ENCODE results near the gene PLAC1. TPM values are rescaled to one million over a fixed set of nuclear protein-coding genes. Genes with fewer than 3 reads are reported as not detected.

PLAC1 gene
- total and polyA plus RNA-seq, 8 donors: 0.07 TPM; not detected in 7

DNA sequence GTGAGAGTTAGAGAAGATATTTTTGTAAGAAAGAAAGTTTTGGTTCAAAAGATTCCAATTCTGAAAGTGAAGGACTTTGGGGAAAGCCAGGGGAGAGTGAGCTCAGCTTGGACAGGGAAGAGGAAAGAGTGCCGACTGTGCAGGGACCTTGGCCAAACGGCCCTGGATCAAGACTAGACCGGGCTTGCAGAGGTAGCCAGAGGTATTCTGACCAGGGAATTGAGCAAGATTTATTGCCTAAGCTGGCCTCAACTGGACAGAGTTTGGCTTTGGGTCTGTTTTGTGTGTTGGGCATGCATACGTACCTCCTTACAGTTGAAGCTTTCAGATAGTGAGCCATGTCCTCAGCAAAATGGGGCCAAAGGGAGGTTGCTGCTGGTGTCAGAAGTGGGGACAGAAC, 11.6 kb downstream of the PLAC1 start:
- no peaks in the 10 kb centered on the region for H3K4me1 ChIP-seq
- H3K4me3 ChIP-seq: no peak overlapping the region
- no peaks in the 10 kb centered on the region for H3K36me3 ChIP-seq
- intact Hi-C loops (cut with DNase I): no loop called here
- TF ChIP-seq, protein P1, sequence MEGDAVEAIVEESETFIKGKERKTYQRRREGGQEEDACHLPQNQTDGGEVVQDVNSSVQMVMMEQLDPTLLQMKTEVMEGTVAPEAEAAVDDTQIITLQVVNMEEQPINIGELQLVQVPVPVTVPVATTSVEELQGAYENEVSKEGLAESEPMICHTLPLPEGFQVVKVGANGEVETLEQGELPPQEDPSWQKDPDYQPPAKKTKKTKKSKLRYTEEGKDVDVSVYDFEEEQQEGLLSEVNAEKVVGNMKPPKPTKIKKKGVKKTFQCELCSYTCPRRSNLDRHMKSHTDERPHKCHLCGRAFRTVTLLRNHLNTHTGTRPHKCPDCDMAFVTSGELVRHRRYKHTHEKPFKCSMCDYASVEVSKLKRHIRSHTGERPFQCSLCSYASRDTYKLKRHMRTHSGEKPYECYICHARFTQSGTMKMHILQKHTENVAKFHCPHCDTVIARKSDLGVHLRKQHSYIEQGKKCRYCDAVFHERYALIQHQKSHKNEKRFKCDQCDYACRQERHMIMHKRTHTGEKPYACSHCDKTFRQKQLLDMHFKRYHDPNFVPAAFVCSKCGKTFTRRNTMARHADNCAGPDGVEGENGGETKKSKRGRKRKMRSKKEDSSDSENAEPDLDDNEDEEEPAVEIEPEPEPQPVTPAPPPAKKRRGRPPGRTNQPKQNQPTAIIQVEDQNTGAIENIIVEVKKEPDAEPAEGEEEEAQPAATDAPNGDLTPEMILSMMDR (IDR thresholded peaks at IDR 0.05): no peak
- 79 to 82% methylated on average over 4 of the region's 4 CpGs for WGBS, 2 donors
- FAIRE-seq: no peak
- peaks cover 0 to 5% (median 0%) of the 10 kb centered on the region in 4 donors for H3K27me3 ChIP-seq
- H3K27ac ChIP-seq: no peak overlapping the region
- no peaks in the 10 kb centered on the region for H3K9me3 ChIP-seq
- ATAC-seq: no peak
- DNase-seq: no peak

DNA sequence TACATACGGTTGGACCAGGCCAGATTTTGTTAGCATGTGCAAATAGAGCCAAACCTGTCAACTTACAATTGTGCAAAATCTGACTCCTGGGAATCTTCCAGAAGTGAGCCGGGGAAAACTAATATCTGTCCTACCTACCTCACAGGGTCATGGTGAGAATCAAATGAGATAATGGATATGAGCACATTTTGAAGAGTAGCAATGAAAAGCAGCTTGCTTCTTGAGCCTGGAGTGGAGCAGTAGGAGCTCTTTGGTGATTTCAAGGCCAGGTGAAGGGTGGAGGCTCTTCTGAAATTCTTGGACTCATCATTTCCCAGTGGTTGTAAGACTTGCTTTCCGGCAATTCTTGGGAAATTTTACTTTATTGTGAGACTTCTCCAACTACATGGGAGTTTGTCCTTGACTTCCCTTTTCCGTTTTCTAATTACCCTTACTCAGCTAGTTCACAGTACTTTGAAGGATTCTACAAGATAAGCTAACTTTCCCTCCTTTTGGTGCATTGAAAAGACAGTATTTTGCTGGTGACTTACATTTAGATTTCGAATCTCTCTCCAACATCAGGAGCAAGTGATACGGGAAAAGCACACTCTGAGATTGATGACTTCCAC, 12.2 kb downstream of the PLAC1 start:
- no peak for FAIRE-seq
- Histone ChIP-seq H3K4me3 (no peak overlapping the region), H3K27ac (no peak overlapping the region)

DNA sequence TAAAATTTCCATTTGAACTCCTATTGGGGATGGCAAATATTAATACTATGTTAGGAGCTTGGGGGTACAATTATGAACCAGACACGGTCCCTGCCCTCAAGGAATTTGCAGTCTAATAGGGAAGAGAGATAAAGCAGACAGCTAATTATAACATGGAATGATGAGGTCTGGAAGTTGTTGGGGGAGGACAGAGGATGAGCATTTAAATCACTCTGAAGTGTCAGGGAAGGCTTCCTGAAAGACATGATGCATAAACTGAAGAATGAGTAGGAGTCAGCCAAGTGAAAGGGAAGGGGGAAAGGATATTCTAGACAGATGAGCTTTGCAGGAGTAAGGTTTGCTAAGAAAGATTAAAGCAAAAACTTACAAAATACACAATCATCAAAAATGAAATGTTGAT, 15.9 kb downstream of the PLAC1 start:
- intact Hi-C loops (cut with DNase I): no loop called here
- Histone ChIP-seq H3K4me3 (no peak overlapping the region), H3K9me3 (no peaks in the 10 kb centered on the region), H3K36me3 (no peaks in the 10 kb centered on the region), H3K4me1 (no peaks in the 10 kb centered on the region), H3K27me3 (peaks cover 0 to 5% (median 0%) of the 10 kb centered on the region in 4 donors), H3K27ac (no peak overlapping the region)
- TF ChIP-seq, protein P1 (IDR thresholded peaks at IDR 0.05): no peak
- WGBS, 2 donors: 62 to 70% methylated on average over 1 of the region's 1 CpG
- DNase-seq (no peak), FAIRE-seq (no peak), ATAC-seq (no peak)

More for the DNA sequence above, 12.2 kb downstream of the PLAC1 start:
- TF ChIP-seq, protein P1 (IDR thresholded peaks at IDR 0.05): no peak
- Histone ChIP-seq H3K4me1 (no peaks in the 10 kb centered on the region), H3K36me3 (no peaks in the 10 kb centered on the region), H3K9me3 (no peaks in the 10 kb centered on the region), H3K27me3 (peaks cover 0 to 5% (median 0%) of the 10 kb centered on the region in 4 donors)
- intact Hi-C loops (cut with DNase I): no loop called here
- 72 to 77% methylated on average over 6 of the region's 6 CpGs for WGBS, 2 donors
- ATAC-seq (no peak), DNase-seq (no peak)

DNA sequence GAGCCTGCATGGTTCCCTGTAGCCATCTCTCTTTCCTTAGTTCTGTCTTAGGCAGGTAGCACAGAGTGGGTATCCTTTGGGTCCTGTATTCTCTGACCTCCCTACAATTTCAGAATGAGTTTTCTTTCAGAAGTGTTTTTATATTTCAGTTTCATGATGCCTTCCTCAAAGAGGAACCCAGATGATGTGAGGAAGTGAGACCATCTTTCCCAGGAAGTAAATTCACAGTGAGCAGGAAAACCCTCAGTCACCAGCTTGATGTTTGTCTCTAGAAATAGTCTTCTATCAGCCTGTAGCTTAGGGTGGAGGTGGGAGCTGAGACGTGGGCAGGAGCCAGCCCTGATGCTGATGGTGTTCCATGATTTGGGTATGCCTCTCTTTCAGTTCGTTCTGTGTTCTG, 16.9 kb downstream of the PLAC1 start:
- TF ChIP-seq, protein P1 (IDR thresholded peaks at IDR 0.05): no peak
- 39 to 51% methylated on average over 2 of the region's 2 CpGs for WGBS, 2 donors

DNA sequence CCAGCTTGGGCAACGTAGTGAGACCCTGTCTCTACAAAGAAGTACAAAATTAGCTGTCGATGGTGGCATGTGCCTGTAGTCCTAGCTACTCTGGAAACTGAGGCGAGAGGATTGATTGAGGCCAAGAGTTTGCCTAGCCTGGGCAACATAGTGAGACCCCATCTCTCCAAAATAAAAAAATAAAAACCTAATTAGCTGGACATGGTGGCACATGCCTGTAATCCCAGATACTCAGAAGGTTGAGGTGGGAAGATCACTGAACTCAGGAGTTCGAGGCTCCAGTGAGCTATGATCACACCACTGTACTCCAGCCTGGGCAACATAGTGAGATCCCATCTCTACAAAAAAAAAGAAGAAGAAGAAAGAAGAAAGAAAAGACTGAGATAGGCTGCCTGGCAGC, 17.4 kb downstream of the PLAC1 start:
- FAIRE-seq (no peak), DNase-seq (no peak), ATAC-seq (no peak)
- H3K36me3 ChIP-seq: no peaks in the 10 kb centered on the region
- H3K4me1 ChIP-seq: no peaks in the 10 kb centered on the region
- H3K27ac ChIP-seq: no peak overlapping the region
- 57 to 70% methylated on average over 4 of the region's 4 CpGs for WGBS, 2 donors
- H3K4me3 ChIP-seq: no peak overlapping the region
- no peaks in the 10 kb centered on the region for H3K9me3 ChIP-seq
- TF ChIP-seq, protein P1 (IDR thresholded peaks at IDR 0.05): no peak
- H3K27me3 ChIP-seq: peaks cover 0 to 3% (median 0%) of the 10 kb centered on the region in 4 donors
- intact Hi-C loops (cut with DNase I): no loop called here

More for the DNA sequence above, 16.9 kb downstream of the PLAC1 start:
- no peak for DNase-seq
- Histone ChIP-seq H3K4me1 (no peaks in the 10 kb centered on the region), H3K36me3 (no peaks in the 10 kb centered on the region), H3K4me3 (no peak overlapping the region), H3K27me3 (peaks cover 0 to 1% (median 0%) of the 10 kb centered on the region in 4 donors), H3K27ac (no peak overlapping the region), H3K9me3 (no peaks in the 10 kb centered on the region)
- FAIRE-seq: no peak
- no peak for ATAC-seq
- intact Hi-C loops (cut with DNase I): no loop called here
